Keratinocyte (primary cell): Measurements from ENCODE around the gene RSPRY1. TPM values are rescaled to one million over a fixed set of nuclear protein-coding genes. Genes with fewer than 3 reads are reported as not detected.

ENCODE experiments used
- DNase-seq: peaks from one replicate; pipeline ENCODE4 v3.0.0-alpha.2; 2011; ENCODE audit warnings: low read depth, missing footprints, low spot score
- FAIRE-seq: peaks from 2 replicates; lab custom pipeline; 2011; peaks lifted over from hg19 to GRCh38; lab: Jason Lieb, UNC
- H2AFZ ChIP-seq: 2 replicates; pipeline ENCODE4 v1.6.0; 2012; ENCODE audit warnings: low read length, control low read depth, inconsistent platforms; ENCODE audit not compliant: control insufficient read depth
- H3K27ac ChIP-seq: 2 replicates; pipeline ENCODE4 v1.5.1; 2011; ENCODE audit warnings: low read length; ENCODE audit not compliant: control insufficient read depth, insufficient read depth
- H3K27me3 ChIP-seq: 3 replicates; pipeline ENCODE4 v1.6.0; 2011; ENCODE audit warnings: low read length; ENCODE audit not compliant: control insufficient read depth, insufficient read depth; ENCODE audit errors: extremely low read depth
- H3K36me3 ChIP-seq, 2 experiments: 2 replicates in 1 of 2; 3 replicates in 1 of 2; pipeline ENCODE4 v1.5.1; 2011; ENCODE audit warnings: low read length in 2 of 2, mild to moderate bottlenecking in 1 of 2; ENCODE audit not compliant: control insufficient read depth in 2 of 2, insufficient read depth in 2 of 2; ENCODE audit errors: extremely low read depth in 1 of 2
- H3K4me1 ChIP-seq: 3 replicates; pipeline ENCODE4 v1.5.1; 2011; ENCODE audit warnings: low read length; ENCODE audit not compliant: control insufficient read depth, insufficient read depth; ENCODE audit errors: extremely low read depth
- H3K4me2 ChIP-seq: 3 replicates; pipeline ENCODE4 v1.6.0; 2011; ENCODE audit warnings: low read depth, low read length; ENCODE audit not compliant: control insufficient read depth, insufficient read depth; ENCODE audit errors: extremely low read depth
- H3K4me3 ChIP-seq, 3 experiments: fragments of 200-600 bp in 1 of 3; sonication (generic) in 1 of 3; 2 replicates in 2 of 3; 3 replicates in 1 of 3; pipeline ENCODE4 v1.5.1; 2011 to 2016; ENCODE audit warnings: low read length in 3 of 3, mild to moderate bottlenecking in 3 of 3, control low read depth in 2 of 3, inconsistent platforms in 1 of 3, low read depth in 1 of 3, mixed read lengths in 1 of 3, mixed run types in 1 of 3, moderate library complexity in 1 of 3; ENCODE audit not compliant: control insufficient read depth in 2 of 3, insufficient read depth in 2 of 3; ENCODE audit errors: extremely low read depth in 1 of 3
- H3K79me2 ChIP-seq: 2 replicates; pipeline ENCODE4 v1.6.0; 2012; ENCODE audit warnings: low read length; ENCODE audit not compliant: control insufficient read depth, insufficient read depth
- H3K9ac ChIP-seq: 3 replicates; pipeline ENCODE4 v1.6.0; 2011; ENCODE audit warnings: low read length; ENCODE audit not compliant: control insufficient read depth, insufficient read depth; ENCODE audit errors: extremely low read depth
- H3K9me1 ChIP-seq: 3 replicates; pipeline ENCODE4 v1.6.0; 2011; ENCODE audit warnings: low read length; ENCODE audit not compliant: control insufficient read depth, insufficient read depth; ENCODE audit errors: extremely low read depth
- H3K9me3 ChIP-seq: 2 replicates; pipeline ENCODE4 v1.5.1; 2012; ENCODE audit warnings: low read depth, low read length; ENCODE audit not compliant: control insufficient read depth
- H4K20me1 ChIP-seq: 3 replicates; pipeline ENCODE4 v1.6.0; 2011; ENCODE audit warnings: low read length; ENCODE audit not compliant: control insufficient read depth, insufficient read depth; ENCODE audit errors: extremely low read depth
- CTCF ChIP-seq, 3 experiments: IDR thresholded peaks in 1 of 3; conservative IDR thresholded peaks in 1 of 3; optimal IDR thresholded peaks in 1 of 3; 2 replicates in 2 of 3; 3 replicates in 1 of 3; pipeline versions ENCODE3 to v1.5.1; 2011; ENCODE audit warnings: low read length in 3 of 3, mild to moderate bottlenecking in 3 of 3, moderate library complexity in 2 of 3, control low read depth in 1 of 3, inconsistent platforms in 1 of 3; ENCODE audit not compliant: insufficient read depth in 2 of 3; ENCODE audit errors: extremely low read depth in 1 of 3
- EZH2 ChIP-seq: IDR thresholded peaks from one replicate; pipeline ENCODE4 v1.6.1; 2012; ENCODE audit warnings: inconsistent platforms, mild to moderate bottlenecking, low read length, moderate library complexity
- dilution Hi-C: fragments of 300-500 bp; cut with MboI; formaldehyde crosslinking; loops from one replicate; pipeline ENCODE4 v1.7.0; 2020; ENCODE audit warnings: low sequenced_read_pairs; ENCODE audit not compliant: extremely low pct_ligation_motif_present
- polyA plus RNA-seq, 5 experiments: library from polyadenylated mRNA; depleted of rRNA in 3 of 5; stranded (reverse) in 3 of 5; stranded (forward) in 1 of 5; unstranded in 1 of 5; fragments of >200 nt; gene quantifications; 1 replicate in 1 of 5; 2 replicates in 3 of 5; 3 replicates in 1 of 5; pipeline versions ENCODE4 v1.2.1 to v1.2.3, GENCODE V29; 2011 to 2012; ENCODE audit warnings: missing spikeins in 2 of 5, low read depth in 1 of 5, low replicate concordance in 1 of 5

The RSPRY1 gene
- polyA plus RNA-seq, 1 donor (not counting 4 experiments of a cell fraction or from before 2014, with no cell fraction given) = 42.2 TPM

DNA sequence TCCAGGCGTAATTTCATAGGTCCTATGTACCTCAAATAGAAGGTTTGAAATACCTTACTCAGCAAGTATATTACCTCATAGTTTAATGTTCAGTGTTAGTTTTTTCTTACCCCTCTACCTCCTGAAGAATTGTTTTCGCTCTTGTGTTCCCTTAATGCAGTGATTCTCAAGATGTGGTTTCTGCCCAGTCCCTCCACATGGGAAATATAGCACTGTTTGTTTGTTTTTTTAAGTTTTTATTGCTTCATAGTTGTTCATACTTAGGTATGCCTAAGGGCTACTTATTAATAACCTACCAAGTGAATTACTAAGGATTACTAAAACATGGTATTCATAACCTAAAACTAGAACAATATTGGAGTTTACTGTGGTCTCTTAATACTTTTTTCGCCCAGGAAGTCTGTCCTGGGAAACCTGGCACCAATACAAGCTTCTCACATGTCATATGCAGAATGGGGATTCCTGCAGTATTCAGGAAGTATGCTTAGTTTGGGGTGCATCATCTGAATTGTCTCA, 5.0 kb downstream of the RSPRY1 start:
- DNase-seq = no peak
- H3K27ac ChIP-seq = peak overlapping the region; percentile 27
- no peak for FAIRE-seq

DNA sequence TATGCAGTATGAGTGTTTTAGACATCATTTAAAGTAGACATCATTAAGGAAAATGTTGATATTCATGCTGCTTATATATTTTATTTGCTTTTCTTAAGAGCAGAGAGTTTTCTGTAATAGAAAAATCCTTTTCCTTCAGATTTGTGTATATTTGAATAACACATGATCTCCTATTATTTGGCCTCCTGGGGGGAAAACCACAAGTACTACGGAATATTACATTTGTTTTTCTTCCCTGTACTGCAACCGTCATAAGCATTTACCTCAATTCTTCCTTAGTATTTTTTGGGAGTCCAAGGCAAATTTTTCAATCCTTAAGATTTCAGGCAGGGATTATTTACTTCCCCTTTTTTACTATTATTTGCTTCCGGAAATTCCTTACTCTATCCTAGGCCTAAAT, 6.0 kb downstream of the RSPRY1 start:
- TF ChIP-seq EZH2 = no peak
- TF ChIP-seq CTCF (optimal IDR thresholded peaks at IDR 0.05 in 1 of 3, IDR thresholded peaks at IDR 0.05 in 1 of 3, conservative IDR thresholded peaks at IDR 0.05 in 1 of 3; ENCODE audit: extremely low read depth in 1 of 3, insufficient read depth in 2 of 3, low read length in 3 of 3) = no peak
- Histone ChIP-seq H2AFZ (no peak overlapping the region), H3K27me3 (no peaks in the 10 kb centered on the region), H3K9ac (no peak overlapping the region), H3K27ac (no peak overlapping the region), H3K9me1 (no peaks in the 10 kb centered on the region), H3K79me2 (peaks cover 88% of the 10 kb centered on the region), H4K20me1 (no peaks in the 10 kb centered on the region), H3K4me3 (no peak overlapping the region), H3K4me2 (no peak overlapping the region), H3K9me3 (no peaks in the 10 kb centered on the region), H3K36me3 (peaks cover 3 to 5% of the 10 kb centered on the region in 2 experiments), H3K4me1 (peaks cover 60% of the 10 kb centered on the region)
- dilution Hi-C loops = no loop called here
- FAIRE-seq = no peak
- DNase-seq = no peak

More for the DNA sequence above, 5.0 kb downstream of the RSPRY1 start:
- H4K20me1 ChIP-seq = no peaks in the 10 kb centered on the region
- peak overlapping the region; percentile 33 for H3K4me2 ChIP-seq
- dilution Hi-C loops = no loop called here
- peaks cover under 1 to 3% of the 10 kb centered on the region in 2 experiments for H3K36me3 ChIP-seq
- no peak overlapping the region for H2AFZ ChIP-seq
- no peaks in the 10 kb centered on the region for H3K27me3 ChIP-seq
- no peaks in the 10 kb centered on the region for H3K9me3 ChIP-seq
- H3K79me2 ChIP-seq = peaks cover 87% of the 10 kb centered on the region
- peak overlapping the region; percentile 31 for H3K9ac ChIP-seq
- no peaks in the 10 kb centered on the region for H3K9me1 ChIP-seq
- peaks cover 60% of the 10 kb centered on the region for H3K4me1 ChIP-seq
- TF ChIP-seq CTCF (optimal IDR thresholded peaks at IDR 0.05 in 1 of 3, IDR thresholded peaks at IDR 0.05 in 1 of 3, conservative IDR thresholded peaks at IDR 0.05 in 1 of 3; ENCODE audit: extremely low read depth in 1 of 3, insufficient read depth in 2 of 3, low read length in 3 of 3) = no peak
- TF ChIP-seq EZH2 = no peak
- H3K4me3 ChIP-seq = peak overlapping the region in 1 of 3 experiments; percentile 19
